ENCODE measurements around the gene WNT7B.
"Not testable (repeated sequence)": the region's sequence is repeated elsewhere in the genome, so short reads cannot be mapped to it uniquely, and the experiment has no call there.

WNT7B gene

GRCh38 chr22:46008291-46008690 lies 31.3 kb upstream of the WNT7B start:
- TF ChIP-seq, protein P1, sequence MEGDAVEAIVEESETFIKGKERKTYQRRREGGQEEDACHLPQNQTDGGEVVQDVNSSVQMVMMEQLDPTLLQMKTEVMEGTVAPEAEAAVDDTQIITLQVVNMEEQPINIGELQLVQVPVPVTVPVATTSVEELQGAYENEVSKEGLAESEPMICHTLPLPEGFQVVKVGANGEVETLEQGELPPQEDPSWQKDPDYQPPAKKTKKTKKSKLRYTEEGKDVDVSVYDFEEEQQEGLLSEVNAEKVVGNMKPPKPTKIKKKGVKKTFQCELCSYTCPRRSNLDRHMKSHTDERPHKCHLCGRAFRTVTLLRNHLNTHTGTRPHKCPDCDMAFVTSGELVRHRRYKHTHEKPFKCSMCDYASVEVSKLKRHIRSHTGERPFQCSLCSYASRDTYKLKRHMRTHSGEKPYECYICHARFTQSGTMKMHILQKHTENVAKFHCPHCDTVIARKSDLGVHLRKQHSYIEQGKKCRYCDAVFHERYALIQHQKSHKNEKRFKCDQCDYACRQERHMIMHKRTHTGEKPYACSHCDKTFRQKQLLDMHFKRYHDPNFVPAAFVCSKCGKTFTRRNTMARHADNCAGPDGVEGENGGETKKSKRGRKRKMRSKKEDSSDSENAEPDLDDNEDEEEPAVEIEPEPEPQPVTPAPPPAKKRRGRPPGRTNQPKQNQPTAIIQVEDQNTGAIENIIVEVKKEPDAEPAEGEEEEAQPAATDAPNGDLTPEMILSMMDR (IDR thresholded peaks at IDR 0.05; ENCODE audit: borderline replicate concordance, insufficient read depth, low read depth, low read length): no peak
- H3K4me3 ChIP-seq (ENCODE audit: low read depth, low read length): no peak overlapping the region

- TF ChIP-seq, protein P1 (IDR thresholded peaks at IDR 0.05; ENCODE audit: borderline replicate concordance, insufficient read depth, low read depth, low read length): no peak
- no peak overlapping the region for H3K4me3 ChIP-seq (ENCODE audit: low read depth, low read length)
Measured at GRCh38 chr22:46007848-46008261, 30.9 kb upstream of the WNT7B start.

DNA sequence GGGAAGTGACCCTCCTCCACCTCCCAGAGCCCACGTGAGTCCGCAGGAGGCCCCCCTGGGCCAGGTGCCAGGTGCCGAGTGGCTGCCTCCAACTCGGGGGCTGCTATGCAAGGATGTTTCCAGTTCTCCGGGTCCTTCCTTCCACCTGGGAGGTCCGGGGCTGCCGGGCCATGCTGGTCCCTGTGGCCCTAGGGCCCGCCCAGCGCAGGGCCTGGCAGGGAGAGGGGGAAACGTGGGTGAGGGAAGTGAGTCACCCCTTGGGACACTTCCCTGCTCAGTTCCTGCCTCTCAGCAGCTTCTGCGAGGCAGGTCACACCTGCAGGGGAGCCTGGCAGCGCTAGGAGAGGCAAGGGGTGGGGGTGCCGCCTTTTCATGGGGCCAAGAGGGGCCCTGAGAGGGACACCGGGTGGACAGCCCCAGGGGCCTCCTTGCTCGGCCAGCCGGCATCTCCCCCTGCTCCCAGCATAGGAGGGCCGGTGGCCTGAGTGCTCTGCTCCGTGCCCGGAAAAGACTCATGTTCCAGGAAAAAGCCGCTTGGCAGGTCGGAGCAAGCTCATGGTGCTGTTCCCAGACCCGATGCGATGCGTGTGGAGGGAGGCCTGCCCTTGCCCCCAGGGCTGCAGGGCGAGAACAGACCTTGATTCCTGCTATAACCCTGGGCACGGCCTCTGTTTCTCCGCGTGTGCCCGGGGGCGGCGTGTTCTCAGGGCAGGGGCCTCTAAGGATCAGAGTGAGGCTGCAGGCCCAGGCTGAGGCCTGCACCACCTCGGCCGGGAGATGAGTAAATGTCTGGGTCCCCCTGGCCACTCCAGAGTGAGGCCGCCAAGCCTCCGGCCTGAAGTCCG lies 30.3 kb upstream of the WNT7B start:
- no peak overlapping the region for H3K4me3 ChIP-seq (ENCODE audit: low read depth, low read length)
- TF ChIP-seq, protein P1 (IDR thresholded peaks at IDR 0.05; ENCODE audit: borderline replicate concordance, insufficient read depth, low read depth, low read length): no peak

DNA sequence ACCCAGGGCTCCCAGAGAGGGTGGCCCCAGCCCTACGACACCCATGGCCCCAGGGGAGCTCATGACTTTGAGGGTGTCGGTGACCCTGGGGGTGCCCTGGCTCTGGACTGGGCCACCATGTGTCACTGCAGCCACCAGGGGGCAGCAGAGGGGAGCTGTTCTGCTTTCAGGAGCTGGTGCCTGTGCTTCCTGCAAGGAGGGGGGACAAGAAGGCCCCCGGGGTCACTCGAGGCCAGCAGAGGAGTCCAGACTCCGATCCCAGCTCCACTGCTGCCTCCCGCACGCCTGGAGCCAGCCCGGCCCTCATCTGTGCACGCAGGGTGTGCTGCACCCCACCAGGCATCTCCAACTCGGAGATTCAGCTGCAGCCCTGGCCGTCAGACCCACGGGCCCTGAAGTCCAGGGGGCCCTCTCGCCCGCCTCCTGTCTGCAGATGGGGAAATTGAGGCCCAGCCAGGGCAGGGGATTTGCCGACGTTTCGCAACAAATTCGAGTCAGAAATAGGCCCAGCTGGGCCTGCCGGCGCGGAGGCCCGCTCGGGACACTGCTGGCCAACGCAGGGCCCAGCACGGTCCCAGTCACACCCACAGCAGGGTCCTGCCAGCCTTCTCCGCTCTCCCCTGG lies 29.5 kb upstream of the WNT7B start:
- H3K4me3 ChIP-seq (ENCODE audit: low read depth, low read length): no peak overlapping the region
- TF ChIP-seq, protein P1 (IDR thresholded peaks at IDR 0.05; ENCODE audit: borderline replicate concordance, insufficient read depth, low read depth, low read length): peak; percentile 92

DNA sequence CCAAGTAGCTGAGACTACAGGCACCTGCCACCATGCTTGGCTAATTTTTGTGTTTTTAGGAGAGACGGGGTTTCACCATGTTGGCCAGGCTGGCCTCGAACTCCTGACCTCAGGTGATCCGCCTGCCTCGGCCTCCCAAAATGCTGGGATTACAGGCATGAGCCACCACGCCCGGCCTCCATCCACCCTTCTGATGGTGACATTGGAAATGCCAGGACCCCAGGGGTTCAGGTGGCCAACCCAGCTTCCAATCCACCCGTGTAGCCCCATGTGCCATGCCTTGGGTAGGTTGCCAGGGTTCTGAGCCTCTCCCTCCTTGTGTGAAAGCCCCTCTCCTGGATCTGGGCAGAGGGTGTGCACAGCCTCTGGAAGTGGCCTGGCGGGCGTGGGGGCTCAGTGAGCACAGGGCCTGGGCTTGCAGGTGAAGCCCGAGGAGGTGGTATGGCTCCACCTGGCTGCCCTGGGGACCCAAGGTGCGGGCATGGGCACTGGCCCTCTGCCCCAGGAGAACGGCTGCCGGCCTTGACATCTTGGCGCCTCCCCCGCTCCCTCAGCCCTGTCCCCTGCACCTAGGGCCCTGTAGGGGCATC lies 28.2 kb upstream of the WNT7B start:
- not testable (repeated sequence) for H3K4me3 ChIP-seq (ENCODE audit: low read depth, low read length)

DNA sequence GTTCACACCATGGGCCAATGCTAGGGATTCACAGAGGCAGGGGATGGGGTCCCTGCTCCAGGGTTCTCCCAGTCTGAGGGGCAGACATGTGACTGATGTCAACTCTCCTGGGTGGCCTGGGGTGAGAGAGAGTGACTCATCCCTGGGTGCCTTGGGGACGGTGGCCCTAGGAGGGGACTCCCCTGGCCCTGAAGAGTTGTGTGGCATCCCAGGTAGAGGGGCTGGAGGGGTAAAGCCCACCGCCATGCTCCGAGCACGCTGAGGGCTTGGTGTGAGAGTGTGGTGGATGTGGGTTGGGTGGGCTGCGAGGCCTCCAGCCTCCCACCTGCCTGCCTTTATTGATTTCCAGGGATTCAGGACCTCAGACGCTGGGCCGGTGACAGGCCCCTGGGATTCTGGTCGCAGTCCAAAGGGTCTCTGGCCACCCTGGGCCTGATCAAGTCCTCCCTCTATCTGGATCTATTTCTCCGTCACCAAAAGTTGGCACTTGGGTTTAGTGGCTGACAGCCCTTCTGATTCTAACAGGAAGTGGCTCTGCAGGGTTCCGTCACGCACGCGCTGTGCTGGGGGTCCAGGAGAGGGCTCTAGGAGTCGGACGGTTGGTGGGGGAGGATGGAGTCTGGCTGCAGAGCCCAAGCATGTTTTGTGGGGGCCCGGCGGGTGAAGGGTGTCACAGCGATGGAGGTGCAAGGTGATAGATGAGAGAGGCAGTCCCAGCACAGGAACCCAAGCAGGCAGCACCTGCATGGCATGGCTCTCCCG lies 27.3 kb upstream of the WNT7B start:
- TF ChIP-seq, protein P1 (IDR thresholded peaks at IDR 0.05; ENCODE audit: borderline replicate concordance, insufficient read depth, low read depth, low read length): no peak
- H3K4me3 ChIP-seq (ENCODE audit: low read depth, low read length): no peak overlapping the region
